ENCODE results near the gene BACE2.
"Not testable (repeated sequence)": the region's sequence is repeated elsewhere in the genome, so short reads cannot be mapped to it uniquely, and the experiment has no call there.

BACE2 gene

GRCh38 chr21:41228492-41228891 lies 60.5 kb downstream of the BACE2 start:
- in situ Hi-C loops (cut with HindIII; ENCODE audit: low pct_unique_long_range_greater_than_20kb, low sequenced_read_pairs), result no loop called here
- no peak for DNase-seq (ENCODE audit: low read depth in 1 of 2, low spot score in 1 of 2)
- no peak for TF ChIP-seq JUND (IDR thresholded peaks at IDR 0.05; ENCODE audit: low read depth)

- no peak for DNase-seq (ENCODE audit: low read depth in 1 of 2, low spot score in 1 of 2)
- in situ Hi-C loops (cut with HindIII; ENCODE audit: low pct_unique_long_range_greater_than_20kb, low sequenced_read_pairs), result no loop called here
- no peak for TF ChIP-seq JUND (IDR thresholded peaks at IDR 0.05; ENCODE audit: low read depth)
Observed at GRCh38 chr21:41228958-41229357, 61.0 kb downstream of the BACE2 start.

GRCh38 chr21:41229509-41230248 lies 61.7 kb downstream of the BACE2 start:
- DNase-seq (ENCODE audit: low read depth in 1 of 2, low spot score in 1 of 2), result no peak
- in situ Hi-C loops (cut with HindIII; ENCODE audit: low pct_unique_long_range_greater_than_20kb, low sequenced_read_pairs), result no loop called here
- no peak for TF ChIP-seq JUND (IDR thresholded peaks at IDR 0.05; ENCODE audit: low read depth)

GRCh38 chr21:41230497-41230896 lies 62.5 kb downstream of the BACE2 start:
- DNase-seq (ENCODE audit: low read depth in 1 of 2, low spot score in 1 of 2), result no peak
- in situ Hi-C loops (cut with HindIII; ENCODE audit: low pct_unique_long_range_greater_than_20kb, low sequenced_read_pairs), result no loop called here
- TF ChIP-seq JUND (IDR thresholded peaks at IDR 0.05; ENCODE audit: low read depth), result no peak

- in situ Hi-C loops (cut with HindIII; ENCODE audit: low pct_unique_long_range_greater_than_20kb, low sequenced_read_pairs), result no loop called here
- TF ChIP-seq JUND (IDR thresholded peaks at IDR 0.05; ENCODE audit: low read depth), result no peak
- no peak for DNase-seq (ENCODE audit: low read depth in 1 of 2, low spot score in 1 of 2)
Observed at GRCh38 chr21:41231060-41231459, 63.1 kb downstream of the BACE2 start.

- in situ Hi-C loops (cut with HindIII; ENCODE audit: low pct_unique_long_range_greater_than_20kb, low sequenced_read_pairs), result no loop called here
- no peak for TF ChIP-seq JUND (IDR thresholded peaks at IDR 0.05; ENCODE audit: low read depth)
- DNase-seq (ENCODE audit: low read depth in 1 of 2, low spot score in 1 of 2), result no peak
Observed at GRCh38 chr21:41232013-41232412, 64.1 kb downstream of the BACE2 start.

- DNase-seq (ENCODE audit: low read depth in 1 of 2, low spot score in 1 of 2), result no peak
- in situ Hi-C loops (cut with HindIII; ENCODE audit: low pct_unique_long_range_greater_than_20kb, low sequenced_read_pairs), result no loop called here
- no peak for TF ChIP-seq JUND (IDR thresholded peaks at IDR 0.05; ENCODE audit: low read depth)
Observed at GRCh38 chr21:41233916-41234315, 66.0 kb downstream of the BACE2 start.

GRCh38 chr21:41234569-41234968 lies 66.6 kb downstream of the BACE2 start:
- DNase-seq (ENCODE audit: low read depth in 1 of 2, low spot score in 1 of 2), result no peak
- no peak for TF ChIP-seq JUND (IDR thresholded peaks at IDR 0.05; ENCODE audit: low read depth)
- in situ Hi-C loops (cut with HindIII; ENCODE audit: low pct_unique_long_range_greater_than_20kb, low sequenced_read_pairs), result no loop called here

- in situ Hi-C loops (cut with HindIII; ENCODE audit: low pct_unique_long_range_greater_than_20kb, low sequenced_read_pairs), result no loop called here
- TF ChIP-seq JUND (IDR thresholded peaks at IDR 0.05; ENCODE audit: low read depth), result no peak
- no peak for DNase-seq (ENCODE audit: low read depth in 1 of 2, low spot score in 1 of 2)
Observed at GRCh38 chr21:41235201-41235600, 67.2 kb downstream of the BACE2 start.

GRCh38 chr21:41236352-41236973 lies 68.5 kb downstream of the BACE2 start:
- no peak for DNase-seq (ENCODE audit: low read depth in 1 of 2, low spot score in 1 of 2)
- in situ Hi-C loops (cut with HindIII; ENCODE audit: low pct_unique_long_range_greater_than_20kb, low sequenced_read_pairs), result no loop called here
- TF ChIP-seq JUND (IDR thresholded peaks at IDR 0.05; ENCODE audit: low read depth), result no peak

GRCh38 chr21:41238081-41238796 lies 70.3 kb downstream of the BACE2 start:
- in situ Hi-C loops (cut with HindIII; ENCODE audit: low pct_unique_long_range_greater_than_20kb, low sequenced_read_pairs); DNase-seq (ENCODE audit: low read depth in 1 of 2, low spot score in 1 of 2): not testable (repeated sequence)

- no peak for TF ChIP-seq JUND (IDR thresholded peaks at IDR 0.05; ENCODE audit: low read depth)
- in situ Hi-C loops (cut with HindIII; ENCODE audit: low pct_unique_long_range_greater_than_20kb, low sequenced_read_pairs), result no loop called here
- DNase-seq (ENCODE audit: low read depth in 1 of 2, low spot score in 1 of 2), result no peak
Observed at GRCh38 chr21:41240040-41240439, 72.1 kb downstream of the BACE2 start.

- no peak for DNase-seq (ENCODE audit: low read depth in 1 of 2, low spot score in 1 of 2)
- in situ Hi-C loops (cut with HindIII; ENCODE audit: low pct_unique_long_range_greater_than_20kb, low sequenced_read_pairs), result no loop called here
- no peak for TF ChIP-seq JUND (IDR thresholded peaks at IDR 0.05; ENCODE audit: low read depth)
Observed at GRCh38 chr21:41241341-41241740, 73.4 kb downstream of the BACE2 start.

All from T47D (cell line).